ENCODE results near the gene MALAT1.
"Not testable (repeated sequence)": the region's sequence is repeated elsewhere in the genome, so short reads cannot be mapped to it uniquely, and the experiment has no call there.

Gene MALAT1

GRCh38 chr11:65498727-65498976 is 193 bp upstream of the MALAT1 start:
- DNase-seq (ENCODE audit: low read depth) = no peak

DNA sequence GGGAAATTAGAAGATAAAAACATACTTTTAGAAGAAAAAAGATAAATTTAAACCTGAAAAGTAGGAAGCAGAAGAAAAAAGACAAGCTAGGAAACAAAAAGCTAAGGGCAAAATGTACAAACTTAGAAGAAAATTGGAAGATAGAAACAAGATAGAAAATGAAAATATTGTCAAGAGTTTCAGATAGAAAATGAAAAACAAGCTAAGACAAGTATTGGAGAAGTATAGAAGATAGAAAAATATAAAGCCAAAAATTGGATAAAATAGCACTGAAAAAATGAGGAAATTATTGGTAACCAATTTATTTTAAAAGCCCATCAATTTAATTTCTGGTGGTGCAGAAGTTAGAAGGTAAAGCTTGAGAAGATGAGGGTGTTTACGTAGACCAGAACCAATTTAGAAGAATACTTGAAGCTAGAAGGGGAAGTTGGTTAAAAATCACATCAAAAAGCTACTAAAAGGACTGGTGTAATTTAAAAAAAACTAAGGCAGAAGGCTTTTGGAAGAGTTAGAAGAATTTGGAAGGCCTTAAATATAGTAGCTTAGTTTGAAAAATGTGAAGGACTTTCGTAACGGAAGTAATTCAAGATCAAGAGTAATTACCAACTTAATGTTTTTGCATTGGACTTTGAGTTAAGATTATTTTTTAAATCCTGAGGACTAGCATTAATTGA is 1.0 kb downstream of the MALAT1 start:
- no peak for DNase-seq (ENCODE audit: low read depth)

DNA sequence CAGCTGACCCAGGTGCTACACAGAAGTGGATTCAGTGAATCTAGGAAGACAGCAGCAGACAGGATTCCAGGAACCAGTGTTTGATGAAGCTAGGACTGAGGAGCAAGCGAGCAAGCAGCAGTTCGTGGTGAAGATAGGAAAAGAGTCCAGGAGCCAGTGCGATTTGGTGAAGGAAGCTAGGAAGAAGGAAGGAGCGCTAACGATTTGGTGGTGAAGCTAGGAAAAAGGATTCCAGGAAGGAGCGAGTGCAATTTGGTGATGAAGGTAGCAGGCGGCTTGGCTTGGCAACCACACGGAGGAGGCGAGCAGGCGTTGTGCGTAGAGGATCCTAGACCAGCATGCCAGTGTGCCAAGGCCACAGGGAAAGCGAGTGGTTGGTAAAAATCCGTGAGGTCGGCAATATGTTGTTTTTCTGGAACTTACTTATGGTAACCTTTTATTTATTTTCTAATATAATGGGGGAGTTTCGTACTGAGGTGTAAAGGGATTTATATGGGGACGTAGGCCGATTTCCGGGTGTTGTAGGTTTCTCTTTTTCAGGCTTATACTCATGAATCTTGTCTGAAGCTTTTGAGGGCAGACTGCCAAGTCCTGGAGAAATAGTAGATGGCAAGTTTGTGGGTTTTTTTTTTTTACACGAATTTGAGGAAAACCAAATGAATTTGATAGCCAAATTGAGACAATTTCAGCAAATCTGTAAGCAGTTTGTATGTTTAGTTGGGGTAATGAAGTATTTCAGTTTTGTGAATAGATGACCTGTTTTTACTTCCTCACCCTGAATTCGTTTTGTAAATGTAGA is 1.7 kb downstream of the MALAT1 start:
- peak; percentile 65 for DNase-seq (ENCODE audit: low read depth)

- no peak for DNase-seq (ENCODE audit: low read depth)
Measured at GRCh38 chr11:65501186-65501471, 2.3 kb downstream of the MALAT1 start.

- peak; percentile 58 for DNase-seq (ENCODE audit: low read depth)
Measured at GRCh38 chr11:65501472-65502273, 2.8 kb downstream of the MALAT1 start.

DNA sequence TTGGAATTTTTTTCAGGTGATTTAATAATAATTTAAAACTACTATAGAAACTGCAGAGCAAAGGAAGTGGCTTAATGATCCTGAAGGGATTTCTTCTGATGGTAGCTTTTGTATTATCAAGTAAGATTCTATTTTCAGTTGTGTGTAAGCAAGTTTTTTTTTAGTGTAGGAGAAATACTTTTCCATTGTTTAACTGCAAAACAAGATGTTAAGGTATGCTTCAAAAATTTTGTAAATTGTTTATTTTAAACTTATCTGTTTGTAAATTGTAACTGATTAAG is 3.4 kb downstream of the MALAT1 start:
- no peak for DNase-seq (ENCODE audit: low read depth)

DNA sequence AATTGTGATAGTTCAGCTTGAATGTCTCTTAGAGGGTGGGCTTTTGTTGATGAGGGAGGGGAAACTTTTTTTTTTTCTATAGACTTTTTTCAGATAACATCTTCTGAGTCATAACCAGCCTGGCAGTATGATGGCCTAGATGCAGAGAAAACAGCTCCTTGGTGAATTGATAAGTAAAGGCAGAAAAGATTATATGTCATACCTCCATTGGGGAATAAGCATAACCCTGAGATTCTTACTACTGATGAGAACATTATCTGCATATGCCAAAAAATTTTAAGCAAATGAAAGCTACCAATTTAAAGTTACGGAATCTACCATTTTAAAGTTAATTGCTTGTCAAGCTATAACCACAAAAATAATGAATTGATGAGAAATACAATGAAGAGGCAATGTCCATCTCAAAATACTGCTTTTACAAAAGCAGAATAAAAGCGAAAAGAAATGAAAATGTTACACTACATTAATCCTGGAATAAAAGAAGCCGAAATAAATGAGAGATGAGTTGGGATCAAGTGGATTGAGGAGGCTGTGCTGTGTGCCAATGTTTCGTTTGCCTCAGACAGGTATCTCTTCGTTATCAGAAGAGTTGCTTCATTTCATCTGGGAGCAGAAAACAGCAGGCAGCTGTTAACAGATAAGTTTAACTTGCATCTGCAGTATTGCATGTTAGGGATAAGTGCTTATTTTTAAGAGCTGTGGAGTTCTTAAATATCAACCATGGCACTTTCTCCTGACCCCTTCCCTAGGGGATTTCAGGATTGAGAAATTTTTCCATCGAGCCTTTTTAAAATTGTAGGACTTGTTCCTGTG is 3.9 kb downstream of the MALAT1 start:
- DNase-seq (ENCODE audit: low read depth) = peak; percentile 65

DNA sequence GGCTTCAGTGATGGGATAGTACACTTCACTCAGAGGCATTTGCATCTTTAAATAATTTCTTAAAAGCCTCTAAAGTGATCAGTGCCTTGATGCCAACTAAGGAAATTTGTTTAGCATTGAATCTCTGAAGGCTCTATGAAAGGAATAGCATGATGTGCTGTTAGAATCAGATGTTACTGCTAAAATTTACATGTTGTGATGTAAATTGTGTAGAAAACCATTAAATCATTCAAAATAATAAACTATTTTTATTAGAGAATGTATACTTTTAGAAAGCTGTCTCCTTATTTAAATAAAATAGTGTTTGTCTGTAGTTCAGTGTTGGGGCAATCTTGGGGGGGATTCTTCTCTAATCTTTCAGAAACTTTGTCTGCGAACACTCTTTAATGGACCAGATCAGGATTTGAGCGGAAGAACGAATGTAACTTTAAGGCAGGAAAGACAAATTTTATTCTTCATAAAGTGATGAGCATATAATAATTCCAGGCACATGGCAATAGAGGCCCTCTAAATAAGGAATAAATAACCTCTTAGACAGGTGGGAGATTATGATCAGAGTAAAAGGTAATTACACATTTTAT is 4.6 kb downstream of the MALAT1 start:
- DNase-seq (ENCODE audit: low read depth) = peak; percentile 41

- DNase-seq (ENCODE audit: low read depth) = peak; percentile 76
Measured at GRCh38 chr11:65503949-65504673, 5.3 kb downstream of the MALAT1 start.

DNA sequence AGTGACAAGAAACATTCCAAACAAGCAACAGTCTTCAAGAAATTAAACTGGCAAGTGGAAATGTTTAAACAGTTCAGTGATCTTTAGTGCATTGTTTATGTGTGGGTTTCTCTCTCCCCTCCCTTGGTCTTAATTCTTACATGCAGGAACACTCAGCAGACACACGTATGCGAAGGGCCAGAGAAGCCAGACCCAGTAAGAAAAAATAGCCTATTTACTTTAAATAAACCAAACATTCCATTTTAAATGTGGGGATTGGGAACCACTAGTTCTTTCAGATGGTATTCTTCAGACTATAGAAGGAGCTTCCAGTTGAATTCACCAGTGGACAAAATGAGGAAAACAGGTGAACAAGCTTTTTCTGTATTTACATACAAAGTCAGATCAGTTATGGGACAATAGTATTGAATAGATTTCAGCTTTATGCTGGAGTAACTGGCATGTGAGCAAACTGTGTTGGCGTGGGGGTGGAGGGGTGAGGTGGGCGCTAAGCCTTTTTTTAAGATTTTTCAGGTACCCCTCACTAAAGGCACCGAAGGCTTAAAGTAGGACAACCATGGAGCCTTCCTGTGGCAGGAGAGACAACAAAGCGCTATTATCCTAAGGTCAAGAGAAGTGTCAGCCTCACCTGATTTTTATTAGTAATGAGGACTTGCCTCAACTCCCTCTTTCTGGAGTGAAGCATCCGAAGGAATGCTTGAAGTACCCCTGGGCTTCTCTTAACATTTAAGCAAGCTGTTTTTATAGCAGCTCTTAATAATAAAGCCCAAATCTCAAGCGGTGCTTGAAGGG is 6.0 kb downstream of the MALAT1 start:
- DNase-seq (ENCODE audit: low read depth) = peak; percentile 59

DNA sequence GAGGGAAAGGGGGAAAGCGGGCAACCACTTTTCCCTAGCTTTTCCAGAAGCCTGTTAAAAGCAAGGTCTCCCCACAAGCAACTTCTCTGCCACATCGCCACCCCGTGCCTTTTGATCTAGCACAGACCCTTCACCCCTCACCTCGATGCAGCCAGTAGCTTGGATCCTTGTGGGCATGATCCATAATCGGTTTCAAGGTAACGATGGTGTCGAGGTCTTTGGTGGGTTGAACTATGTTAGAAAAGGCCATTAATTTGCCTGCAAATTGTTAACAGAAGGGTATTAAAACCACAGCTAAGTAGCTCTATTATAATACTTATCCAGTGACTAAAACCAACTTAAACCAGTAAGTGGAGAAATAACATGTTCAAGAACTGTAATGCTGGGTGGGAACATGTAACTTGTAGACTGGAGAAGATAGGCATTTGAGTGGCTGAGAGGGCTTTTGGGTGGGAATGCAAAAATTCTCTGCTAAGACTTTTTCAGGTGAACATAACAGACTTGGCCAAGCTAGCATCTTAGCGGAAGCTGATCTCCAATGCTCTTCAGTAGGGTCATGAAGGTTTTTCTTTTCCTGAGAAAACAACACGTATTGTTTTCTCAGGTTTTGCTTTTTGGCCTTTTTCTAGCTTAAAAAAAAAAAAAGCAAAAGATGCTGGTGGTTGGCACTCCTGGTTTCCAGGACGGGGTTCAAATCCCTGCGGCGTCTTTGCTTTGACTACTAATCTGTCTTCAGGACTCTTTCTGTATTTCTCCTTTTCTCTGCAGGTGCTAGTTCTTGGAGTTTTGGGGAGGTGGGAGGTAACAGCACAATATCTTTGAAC is 6.8 kb downstream of the MALAT1 start:
- peak; percentile 53 for DNase-seq (ENCODE audit: low read depth)

- no peak for DNase-seq (ENCODE audit: low read depth)
Measured at GRCh38 chr11:65506290-65506771, 7.5 kb downstream of the MALAT1 start.

DNA sequence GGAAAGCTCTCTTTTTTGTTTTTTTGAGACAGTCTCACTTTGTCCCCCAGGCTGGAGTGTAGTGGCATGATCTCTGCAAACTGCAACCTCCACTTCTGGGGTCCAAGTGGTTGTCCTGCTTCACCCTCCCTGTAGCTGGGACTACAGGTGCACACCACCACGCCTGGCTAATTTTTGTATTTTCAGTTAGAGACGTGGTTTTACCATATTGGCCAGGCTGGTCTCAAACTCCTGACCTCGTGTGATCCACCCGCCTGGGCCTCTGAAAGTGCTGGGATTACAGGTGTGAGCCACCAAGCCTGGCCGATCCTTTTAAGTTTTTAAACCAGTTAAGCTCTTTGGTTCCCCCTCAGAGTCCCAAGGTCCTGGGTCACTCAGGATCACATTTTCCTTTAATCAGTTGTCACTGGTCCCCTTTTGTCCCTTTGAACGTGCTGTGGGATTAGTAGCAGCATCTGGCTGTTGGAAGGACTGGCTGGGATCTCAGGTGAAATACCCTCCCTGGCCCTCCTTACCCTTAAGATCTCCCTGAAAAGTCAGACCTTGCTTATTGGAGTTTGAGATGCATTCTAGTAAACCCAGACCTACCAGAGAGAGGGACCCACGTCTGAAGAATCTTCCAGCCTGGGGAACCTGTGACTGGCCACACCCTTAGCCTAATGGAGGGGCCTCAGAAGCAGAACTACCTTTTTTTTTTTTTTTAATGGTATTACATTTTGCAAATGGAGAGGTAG is 8.1 kb downstream of the MALAT1 start:
- no peak for DNase-seq (ENCODE audit: low read depth)

GRCh38 chr11:65512311-65512710 is 13.5 kb downstream of the MALAT1 start:
- not testable (repeated sequence) for DNase-seq (ENCODE audit: low read depth)

GRCh38 chr11:65516135-65516968 is 17.5 kb downstream of the MALAT1 start:
- DNase-seq (ENCODE audit: low read depth) = no peak

- not testable (repeated sequence) for DNase-seq (ENCODE audit: low read depth)
Measured at GRCh38 chr11:65518941-65519549, 20.2 kb downstream of the MALAT1 start.

DNA sequence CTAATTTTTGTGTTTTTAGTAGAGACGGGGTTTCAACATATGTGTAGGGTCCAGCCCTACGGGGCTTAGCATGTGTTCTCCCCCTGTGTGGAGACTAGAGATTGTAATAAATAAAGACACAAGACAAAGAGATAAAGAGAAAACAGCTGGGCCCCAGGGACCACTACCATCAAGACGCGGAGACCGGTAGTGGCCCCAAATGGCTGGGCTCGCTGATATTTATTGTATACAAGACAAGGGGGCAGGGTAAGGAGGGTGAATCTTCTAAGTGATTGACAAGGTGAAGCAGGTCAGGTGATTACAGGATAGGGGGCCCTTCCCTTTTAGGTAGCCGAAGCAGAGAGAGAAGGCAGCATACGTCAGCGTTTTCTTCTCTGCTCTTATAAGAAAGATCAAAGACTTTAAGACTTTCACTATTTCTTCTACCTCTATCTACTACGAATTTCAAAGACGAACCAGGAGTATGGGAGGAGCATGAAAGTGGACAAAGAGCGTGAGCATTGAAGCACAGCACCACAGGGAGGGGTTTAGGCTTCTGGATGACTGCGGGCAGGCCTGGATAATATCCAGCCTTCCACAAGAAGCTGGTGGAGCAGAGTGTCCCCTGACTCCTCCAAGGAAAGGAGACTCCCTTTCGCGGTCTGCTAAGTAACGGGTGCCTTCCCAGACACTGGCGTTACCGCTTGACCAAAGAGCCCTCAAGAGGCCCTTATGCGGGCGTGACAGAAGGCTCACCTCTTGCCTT is 23.1 kb downstream of the MALAT1 start:
- not testable (repeated sequence) for DNase-seq (ENCODE audit: low read depth)
